Fibroblast of pulmonary artery (primary cell): ENCODE measurements around the gene TP53I3.
"Not testable (repeated sequence)": the region's sequence is repeated elsewhere in the genome, so short reads cannot be mapped to it uniquely, and the experiment has no call there.

Experiments used
- DNase-seq: peaks from one replicate; pipeline ENCODE4 v3.0.0-alpha.2; 2010; ENCODE audit warnings: low read depth
- H3K4me3 ChIP-seq: replicated peaks from 2 replicates; pipeline ENCODE4 v1.5.1; 2011; ENCODE audit warnings: low read depth, mild to moderate bottlenecking, control low read depth, low read length, moderate library complexity
- TF ChIP-seq, protein P1 (sequence below): IDR thresholded peaks from 2 replicates; pipeline ENCODE4 v1.5.1; 2011; ENCODE audit warnings: mild to moderate bottlenecking, control low read depth, low read length, inconsistent platforms; ENCODE audit errors: missing control alignments

Gene TP53I3

DNA sequence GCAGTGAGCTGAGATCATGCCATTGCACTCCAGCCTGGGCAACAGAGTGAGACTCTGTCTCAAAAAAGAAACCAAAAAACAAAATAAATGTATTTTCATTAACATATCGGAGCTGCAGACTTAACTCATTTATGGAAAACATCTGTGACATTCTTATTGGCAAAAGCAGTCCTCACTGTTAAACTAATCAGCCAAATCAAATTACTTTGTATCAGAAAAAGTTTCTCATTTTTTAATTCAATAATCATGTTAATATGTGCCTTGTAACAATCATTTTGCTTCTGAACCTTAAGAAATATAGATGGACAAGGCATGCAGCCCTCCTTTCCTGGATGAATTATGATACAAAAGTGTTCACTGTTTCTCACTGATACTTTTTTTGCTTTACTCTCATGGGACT lies 18.0 kb upstream of the TP53I3 start:
- TF ChIP-seq, protein P1, sequence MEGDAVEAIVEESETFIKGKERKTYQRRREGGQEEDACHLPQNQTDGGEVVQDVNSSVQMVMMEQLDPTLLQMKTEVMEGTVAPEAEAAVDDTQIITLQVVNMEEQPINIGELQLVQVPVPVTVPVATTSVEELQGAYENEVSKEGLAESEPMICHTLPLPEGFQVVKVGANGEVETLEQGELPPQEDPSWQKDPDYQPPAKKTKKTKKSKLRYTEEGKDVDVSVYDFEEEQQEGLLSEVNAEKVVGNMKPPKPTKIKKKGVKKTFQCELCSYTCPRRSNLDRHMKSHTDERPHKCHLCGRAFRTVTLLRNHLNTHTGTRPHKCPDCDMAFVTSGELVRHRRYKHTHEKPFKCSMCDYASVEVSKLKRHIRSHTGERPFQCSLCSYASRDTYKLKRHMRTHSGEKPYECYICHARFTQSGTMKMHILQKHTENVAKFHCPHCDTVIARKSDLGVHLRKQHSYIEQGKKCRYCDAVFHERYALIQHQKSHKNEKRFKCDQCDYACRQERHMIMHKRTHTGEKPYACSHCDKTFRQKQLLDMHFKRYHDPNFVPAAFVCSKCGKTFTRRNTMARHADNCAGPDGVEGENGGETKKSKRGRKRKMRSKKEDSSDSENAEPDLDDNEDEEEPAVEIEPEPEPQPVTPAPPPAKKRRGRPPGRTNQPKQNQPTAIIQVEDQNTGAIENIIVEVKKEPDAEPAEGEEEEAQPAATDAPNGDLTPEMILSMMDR, result no peak
- no peak for DNase-seq
- H3K4me3 ChIP-seq, result no peak overlapping the region

DNA sequence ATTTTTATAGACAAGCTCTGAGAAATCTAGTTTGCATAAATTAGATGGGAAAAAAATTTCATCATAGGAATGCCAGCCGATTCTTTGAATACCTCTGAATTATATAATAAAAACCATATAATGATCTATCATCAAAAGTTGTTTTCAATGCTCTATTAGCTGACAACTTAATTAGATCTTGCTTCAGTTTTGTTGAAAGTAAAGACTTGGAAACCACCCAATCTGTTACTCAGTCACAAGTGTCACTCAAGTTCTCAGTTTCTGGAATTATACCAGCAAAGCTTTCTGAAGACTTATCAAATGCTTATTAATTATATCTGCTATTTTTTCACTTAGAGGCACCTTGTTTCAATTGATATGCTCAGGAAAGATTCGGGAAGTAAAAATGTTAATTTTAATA lies 17.4 kb upstream of the TP53I3 start:
- TF ChIP-seq, protein P1, result no peak
- no peak overlapping the region for H3K4me3 ChIP-seq
- DNase-seq, result no peak

DNA sequence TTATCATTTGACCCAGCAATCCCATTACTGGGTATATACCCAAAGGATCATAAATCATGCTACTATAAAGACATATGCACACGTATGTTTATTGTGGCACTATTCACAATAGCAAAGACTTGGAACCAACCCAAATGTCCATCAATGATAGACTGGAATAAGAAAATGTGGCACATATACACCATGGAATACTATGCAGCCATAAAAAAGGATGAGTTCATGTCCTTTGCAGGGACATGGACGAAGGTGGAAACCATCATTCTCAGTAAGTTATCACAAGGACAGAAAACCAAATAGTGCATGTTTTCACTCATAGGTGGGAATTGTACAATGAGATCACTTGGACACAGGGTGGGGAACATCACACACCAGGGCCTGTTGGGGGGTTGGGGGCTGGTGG lies 16.1 kb upstream of the TP53I3 start:
- DNase-seq, H3K4me3 ChIP-seq: not testable (repeated sequence)

DNA sequence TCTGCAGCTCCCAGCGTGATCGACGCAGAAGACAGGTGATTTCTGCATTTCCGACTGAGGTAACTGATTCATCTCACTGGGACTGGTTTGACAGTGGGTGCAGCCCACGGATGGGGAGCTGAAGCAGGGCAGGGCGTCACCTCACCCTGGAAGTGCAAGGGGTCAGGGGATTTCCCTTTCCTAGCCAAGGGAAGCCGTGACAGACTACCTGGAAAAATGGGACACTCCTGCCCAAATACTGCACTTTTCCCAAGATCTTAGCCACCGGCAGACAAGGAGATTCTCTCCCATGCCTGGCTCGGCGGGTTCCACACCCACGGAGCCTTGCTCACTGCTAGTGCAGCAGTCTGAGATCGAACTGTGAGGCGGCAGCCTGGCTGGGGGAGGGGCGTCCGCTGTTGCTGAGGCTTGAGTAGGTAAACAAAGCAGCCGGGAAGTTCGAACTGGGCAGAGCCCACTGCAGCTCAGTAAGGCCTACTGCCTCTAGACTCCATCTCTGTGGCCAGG lies 10.6 kb upstream of the TP53I3 start:
- DNase-seq, H3K4me3 ChIP-seq: not testable (repeated sequence)

DNA sequence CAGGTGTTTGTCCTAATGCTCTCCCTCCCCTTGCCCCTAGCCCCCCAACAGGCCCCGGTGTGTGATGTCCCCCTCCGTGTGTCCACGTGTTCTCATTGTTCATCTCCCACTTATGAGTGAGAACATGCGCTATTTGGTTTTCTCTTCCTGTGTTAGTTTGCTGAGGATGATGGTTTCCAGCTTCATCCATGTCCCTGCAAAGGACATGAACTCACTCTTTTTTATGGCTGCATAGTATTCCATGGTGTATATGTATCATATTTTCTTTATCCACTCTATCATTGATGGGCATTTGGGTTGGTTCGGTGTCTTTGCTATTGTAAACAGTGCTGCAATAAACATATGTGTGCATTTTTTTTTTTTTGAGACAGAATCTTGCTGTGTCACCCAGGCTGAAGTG lies 8.6 kb upstream of the TP53I3 start:
- H3K4me3 ChIP-seq, DNase-seq: not testable (repeated sequence)

DNA sequence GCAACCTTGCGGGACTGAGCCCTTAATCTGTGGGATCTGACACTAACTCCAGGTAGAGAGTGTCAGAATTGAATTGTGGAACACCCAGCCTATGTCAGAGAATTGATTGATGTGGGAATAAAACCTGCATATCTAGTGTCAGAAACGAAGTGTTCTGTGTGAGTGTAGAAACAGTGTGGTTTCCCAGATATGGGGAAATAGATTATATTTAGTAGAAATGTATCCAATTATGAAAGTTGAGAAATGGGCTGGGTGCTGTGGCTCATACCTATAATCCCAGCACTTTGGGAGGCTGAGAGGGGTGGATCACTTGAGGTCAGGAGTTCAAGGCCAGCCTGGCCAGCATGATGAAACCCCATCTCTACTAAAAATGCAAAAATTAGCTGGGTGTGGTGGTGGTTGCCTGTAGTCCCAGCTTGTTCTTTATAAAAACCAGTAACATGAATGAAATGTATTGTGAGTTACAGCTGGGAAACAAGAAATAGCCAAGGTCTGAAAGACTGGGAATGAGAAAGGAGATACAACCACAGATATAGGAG lies 4.3 kb upstream of the TP53I3 start:
- no peak overlapping the region for H3K4me3 ChIP-seq
- TF ChIP-seq, protein P1, result no peak

DNA sequence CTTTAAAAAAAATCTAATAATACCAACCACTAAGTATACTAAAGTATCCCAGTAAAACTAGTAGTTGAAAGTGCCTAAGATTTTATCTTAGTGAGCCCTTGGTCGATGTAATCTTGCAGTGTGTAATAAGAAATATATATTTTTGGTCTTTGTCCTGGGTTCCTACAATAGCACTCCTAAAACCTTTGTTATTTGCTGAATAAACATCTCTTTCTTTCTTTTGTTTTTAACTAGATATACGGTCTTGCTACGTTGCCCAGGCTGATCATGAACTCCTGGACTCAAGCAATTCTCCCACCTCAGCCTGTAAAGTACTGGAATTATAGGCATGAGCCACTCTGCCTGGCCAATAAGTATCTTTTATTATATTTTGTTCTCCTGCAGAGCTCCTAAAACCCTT lies 2.4 kb upstream of the TP53I3 start:
- TF ChIP-seq, protein P1, result no peak
- H3K4me3 ChIP-seq, result no peak overlapping the region
- no peak for DNase-seq

More for the DNA sequence above, 4.3 kb upstream of the TP53I3 start:
- no peak for DNase-seq

DNA sequence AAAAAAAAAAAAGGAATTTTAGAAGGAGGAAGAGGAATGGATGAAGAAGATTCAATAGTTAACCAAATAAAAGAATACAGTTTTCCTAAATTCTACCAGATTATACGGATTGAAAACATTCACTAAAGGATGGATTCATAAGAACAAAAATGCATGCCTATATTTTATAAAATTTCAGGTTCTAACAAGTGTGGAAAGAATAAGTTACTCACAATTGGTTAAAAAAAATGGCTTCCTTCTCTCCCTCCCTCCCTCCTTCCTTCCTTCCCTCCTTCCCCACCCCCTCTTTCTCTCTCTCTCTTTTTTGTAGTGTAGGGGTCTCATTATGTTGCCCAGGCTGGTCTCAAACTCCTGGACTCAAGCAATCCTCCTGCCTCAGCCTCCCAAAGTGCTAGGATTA lies 1.6 kb upstream of the TP53I3 start:
- no peak for DNase-seq
- H3K4me3 ChIP-seq, result no peak overlapping the region
- TF ChIP-seq, protein P1, result no peak

DNA sequence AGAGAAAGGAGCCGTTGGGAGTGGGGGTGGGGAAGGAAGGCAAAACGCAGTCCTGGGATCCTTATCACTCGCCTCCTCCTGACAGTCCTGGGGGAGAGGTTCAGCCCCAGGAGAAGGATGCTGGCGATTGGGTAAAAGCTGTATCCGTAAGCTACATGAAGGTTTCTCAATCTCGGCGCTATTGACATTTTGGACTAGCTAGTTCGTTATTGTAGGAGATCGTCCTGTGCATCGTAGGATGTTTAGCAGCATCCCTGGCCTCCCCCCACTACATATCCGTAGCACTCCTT lies 511 bp upstream of the TP53I3 start:
- TF ChIP-seq, protein P1, result no peak
- H3K4me3 ChIP-seq, result peak overlapping the region; percentile 73
- DNase-seq, result no peak
